ENCODE data around the gene CBLC. TPM values are rescaled to one million over a fixed set of nuclear protein-coding genes. Genes with fewer than 3 reads are reported as not detected.

CBLC gene
- total RNA-seq, 1 experiment from 2014 or later, result 15.9 TPM

- Histone ChIP-seq H3K79me1 (ENCODE audit: insufficient read depth, low read depth, low read length, poor library complexity, severe bottlenecking) (no peaks in the 10 kb centered on the region), H2BK120ac (ENCODE audit: low read depth, low read length, poor library complexity, severe bottlenecking) (no peak overlapping the region), H2BK15ac (ENCODE audit: low read depth, low read length) (no peak overlapping the region), H3K9ac (ENCODE audit: extremely low read depth, insufficient read length, low read length) (no peak overlapping the region), H3K79me2 (ENCODE audit: insufficient read depth, low read length) (no peaks in the 10 kb centered on the region), H3K4me2 (ENCODE audit: insufficient read depth, insufficient read length, low read length) (peak overlapping the region; percentile 72), H3K9me3 (ENCODE audit: control insufficient read depth, low read depth, low read length) (no peaks in the 10 kb centered on the region), H3K27ac (ENCODE audit: insufficient read length, low read depth, low read length) (no peak overlapping the region), H2AFZ (ENCODE audit: low read length) (no peak overlapping the region), H4K8ac (replicated peaks; ENCODE audit: insufficient read length, low read depth, low read length) (no peak overlapping the region), H3K56ac (ENCODE audit: insufficient read length, low read depth, low read length) (no peak overlapping the region), H3K27me3 (ENCODE audit: insufficient read depth, low read length) (peaks cover 45% of the 10 kb centered on the region), H2BK12ac (ENCODE audit: insufficient read length, low read depth, low read length) (no peak overlapping the region), H3K4me1 (ENCODE audit: insufficient read depth, low read length) (no peaks in the 10 kb centered on the region), H2BK20ac (ENCODE audit: low read depth, low read length, poor library complexity, severe bottlenecking) (no peak overlapping the region), H2AK5ac (ENCODE audit: insufficient read length, low read length) (no peak overlapping the region), H3K23ac (ENCODE audit: insufficient read length, low read depth, low read length) (no peak overlapping the region), H3K14ac (ENCODE audit: insufficient read depth, low read length) (no peak overlapping the region), H4K91ac (ENCODE audit: insufficient read length, low read depth, low read length) (no peak overlapping the region), H2BK5ac (ENCODE audit: insufficient read length, low read length) (no peak overlapping the region), H3K4ac (ENCODE audit: low read depth, low read length) (no peak overlapping the region), H3K18ac (ENCODE audit: insufficient read length, low read depth, low read length) (no peak overlapping the region), H3K23me2 (ENCODE audit: insufficient read length, low read depth, low read length, poor library complexity, severe bottlenecking) (peaks cover 23% of the 10 kb centered on the region), H4K20me1 (ENCODE audit: control insufficient read depth, insufficient read depth, insufficient read length) (no peaks in the 10 kb centered on the region), H3T11ph (ENCODE audit: low read length) (no peak overlapping the region), H4K5ac (ENCODE audit: insufficient read length, low read depth, low read length) (no peak overlapping the region)
- Mint-ChIP-seq H3K4me3 (peak overlapping the region; percentile 63 to 81), H3K9me3 (no peaks in the 10 kb centered on the region; a peak in 1 of 5 replicates), H3K4me1 (peaks cover 22 to 39% of the 10 kb centered on the region in 2 experiments), H3K36me3 (ENCODE audit: insufficient read depth in 1 of 3, low read depth in 3 of 3) (no peaks in the 10 kb centered on the region; a peak in 1 of 7 replicates), H3K27me3 (ENCODE audit: low read depth) (peaks cover 97% of the 10 kb centered on the region), H3K27ac (no peak overlapping the region)
- peak; percentile 83 for DNase-seq
- WGBS (ENCODE audit: extremely low coverage, insufficient read length, low lambda C conversion rate), result no CpG with 5 or more reads among the region's 33 CpGs
- no peak for TF ChIP-seq CTCF (conservative IDR thresholded peaks at IDR 0.05)
Observed at GRCh38 chr19:44753932-44754749, 23.5 kb upstream of the CBLC start.
